Activated CD4-positive, alpha-beta memory T cell treated with anti-CD3 and anti-CD28 coated beads for 36 hours (primary cell): Measurements from ENCODE around the gene DAP. TPM values are rescaled to one million over a fixed set of nuclear protein-coding genes. Genes with fewer than 3 reads are reported as not detected.

ENCODE experiments used
- CTCF ChIA-PET: fragments of 350-600 bp; sonication (Branson Sonifier 250); formaldehyde crosslinking; loops from one replicate; lab custom pipeline; 2021; ENCODE audit warnings: antibody characterized with exemption, inconsistent platforms; lab: Charles Lee
- POLR2A ChIA-PET: fragments of 350-600 bp; sonication (Branson Sonifier 250); formaldehyde crosslinking; loops from one replicate; lab custom pipeline; 2021; ENCODE audit warnings: antibody characterized with exemption; lab: Charles Lee
- DNase-seq: peaks from one replicate; pipeline ENCODE4 v3.0.0-alpha.2; 2020
- H3K27ac Mint-ChIP-seq: one replicate; pipeline ENCODE4 v1.8.0; 2021; ENCODE audit warnings: mixed read lengths
- H3K27me3 Mint-ChIP-seq: one replicate; pipeline ENCODE4 v1.8.0; 2021; ENCODE audit warnings: mixed read lengths
- H3K36me3 Mint-ChIP-seq: one replicate; pipeline ENCODE4 v1.8.0; 2021; ENCODE audit warnings: mixed read lengths
- H3K4me1 Mint-ChIP-seq: one replicate; pipeline ENCODE4 v1.8.0; 2021; ENCODE audit warnings: low read depth, mixed read lengths
- H3K4me3 Mint-ChIP-seq: one replicate; pipeline ENCODE4 v1.8.0; 2021; ENCODE audit warnings: mild to moderate bottlenecking, mixed read lengths
- H3K9me3 Mint-ChIP-seq: one replicate; pipeline ENCODE4 v1.8.0; 2021; ENCODE audit warnings: mixed read lengths
- intact Hi-C: fragments of 100-400 bp; cut with micrococcal nuclease; formaldehyde crosslinking; loops from one replicate; pipeline ENCODE4 v1.15.1; 2023
- total RNA-seq, 2 experiments: library from RNA; stranded (reverse); gene quantifications; one replicate each; pipeline ENCODE4 v1.2.3, GENCODE V29; 2021

Gene DAP
- total RNA-seq, 2 experiments from 2014 or later = 39.0 to 39.7 TPM

GRCh38 chr5:10741661-10742060 lies 19.4 kb downstream of the DAP start:
- no peak for DNase-seq
- Mint-ChIP-seq H3K4me3 (no peak overlapping the region), H3K27me3 (no peaks in the 10 kb centered on the region), H3K9me3 (peaks cover 14% of the 10 kb centered on the region), H3K4me1 (no peaks in the 10 kb centered on the region), H3K36me3 (peaks cover 60% of the 10 kb centered on the region), H3K27ac (no peak overlapping the region)
- intact Hi-C loops = no loop called here
- ChIA-PET CTCF (interaction anchor here (1.0 kb wide), 1 partner anchor 27 kb away, joined by 3 read pairs; no protein-coding TSS in a partner anchor), POLR2A (no interaction called here)

- no peaks in the 10 kb centered on the region for H3K4me1 Mint-ChIP-seq
- no peaks in the 10 kb centered on the region for H3K27me3 Mint-ChIP-seq
- H3K4me3 Mint-ChIP-seq = no peak overlapping the region
- ChIA-PET POLR2A (no interaction called here), CTCF (interaction anchor here (1.0 kb wide), 1 partner anchor 29 kb away, joined by 3 read pairs; no protein-coding TSS in a partner anchor)
- intact Hi-C loops = no loop called here
- DNase-seq = no peak
- H3K36me3 Mint-ChIP-seq = peaks cover 51% of the 10 kb centered on the region
- no peak overlapping the region for H3K27ac Mint-ChIP-seq
- peaks cover 14% of the 10 kb centered on the region for H3K9me3 Mint-ChIP-seq
Measured at GRCh38 chr5:10740384-10740783, 20.6 kb downstream of the DAP start.

- Mint-ChIP-seq H3K27me3 (no peaks in the 10 kb centered on the region), H3K4me3 (no peak overlapping the region), H3K36me3 (peaks cover 39% of the 10 kb centered on the region), H3K27ac (no peak overlapping the region), H3K9me3 (peaks cover 14% of the 10 kb centered on the region), H3K4me1 (no peaks in the 10 kb centered on the region)
- intact Hi-C loops = no loop called here
- no peak for DNase-seq
- ChIA-PET POLR2A (no interaction called here), CTCF (no interaction called here)
Measured at GRCh38 chr5:10737880-10738279, 23.2 kb downstream of the DAP start.

GRCh38 chr5:10736808-10737207 lies 24.2 kb downstream of the DAP start:
- POLR2A ChIA-PET = no interaction called here
- intact Hi-C loops = no loop called here
- no peak for DNase-seq
- Mint-ChIP-seq H3K27ac (no peak overlapping the region), H3K36me3 (peaks cover 36% of the 10 kb centered on the region), H3K9me3 (peaks cover 14% of the 10 kb centered on the region), H3K4me3 (no peak overlapping the region), H3K4me1 (peaks cover 4% of the 10 kb centered on the region), H3K27me3 (no peaks in the 10 kb centered on the region)
- CTCF ChIA-PET = interaction anchor here (0.9 kb wide), 1 partner anchor 109 kb away, joined by 3 read pairs; no protein-coding TSS in a partner anchor

- Mint-ChIP-seq H3K27me3 (no peaks in the 10 kb centered on the region), H3K4me1 (peaks cover 4% of the 10 kb centered on the region), H3K27ac (no peak overlapping the region), H3K36me3 (peaks cover 32% of the 10 kb centered on the region), H3K4me3 (no peak overlapping the region), H3K9me3 (peaks cover 12% of the 10 kb centered on the region)
- DNase-seq = no peak
- intact Hi-C loops = no loop called here
- ChIA-PET POLR2A (no interaction called here), CTCF (interaction anchor here (0.9 kb wide), 1 partner anchor 108 kb away, joined by 3 read pairs; no protein-coding TSS in a partner anchor)
Measured at GRCh38 chr5:10736354-10736753, 24.7 kb downstream of the DAP start.

- peaks cover 9% of the 10 kb centered on the region for H3K9me3 Mint-ChIP-seq
- H3K27ac Mint-ChIP-seq = no peak overlapping the region
- intact Hi-C loops = no loop called here
- no peak overlapping the region for H3K4me3 Mint-ChIP-seq
- ChIA-PET CTCF (no interaction called here), POLR2A (no interaction called here)
- DNase-seq = no peak
- peaks cover 4% of the 10 kb centered on the region for H3K4me1 Mint-ChIP-seq
- peaks cover 26% of the 10 kb centered on the region for H3K36me3 Mint-ChIP-seq
- H3K27me3 Mint-ChIP-seq = no peaks in the 10 kb centered on the region
Measured at GRCh38 chr5:10735569-10736276, 25.3 kb downstream of the DAP start.

- Mint-ChIP-seq H3K9me3 (peaks cover 2% of the 10 kb centered on the region), H3K27me3 (no peaks in the 10 kb centered on the region), H3K36me3 (peaks cover 19% of the 10 kb centered on the region), H3K27ac (no peak overlapping the region), H3K4me3 (no peak overlapping the region), H3K4me1 (peaks cover 4% of the 10 kb centered on the region)
- intact Hi-C loops = no loop called here
- no peak for DNase-seq
- ChIA-PET POLR2A (no interaction called here), CTCF (no interaction called here)
Measured at GRCh38 chr5:10734832-10735523, 26.1 kb downstream of the DAP start.

GRCh38 chr5:10734037-10734709 lies 26.9 kb downstream of the DAP start:
- peaks cover 14% of the 10 kb centered on the region for H3K36me3 Mint-ChIP-seq
- DNase-seq = no peak
- POLR2A ChIA-PET = no interaction called here
- intact Hi-C loops = no loop called here
- no peaks in the 10 kb centered on the region for H3K9me3 Mint-ChIP-seq
- no peak overlapping the region for H3K27ac Mint-ChIP-seq
- H3K4me3 Mint-ChIP-seq = no peak overlapping the region
- CTCF ChIA-PET = no interaction called here
- no peaks in the 10 kb centered on the region for H3K27me3 Mint-ChIP-seq
- peaks cover 4% of the 10 kb centered on the region for H3K4me1 Mint-ChIP-seq

- Mint-ChIP-seq H3K27ac (no peak overlapping the region), H3K4me1 (peaks cover 4% of the 10 kb centered on the region), H3K36me3 (peaks cover 10% of the 10 kb centered on the region), H3K27me3 (no peaks in the 10 kb centered on the region), H3K9me3 (no peaks in the 10 kb centered on the region), H3K4me3 (no peak overlapping the region)
- POLR2A ChIA-PET = no interaction called here
- CTCF ChIA-PET = no interaction called here
- intact Hi-C loops = no loop called here
- DNase-seq = no peak
Measured at GRCh38 chr5:10733426-10733825, 27.6 kb downstream of the DAP start.

- Mint-ChIP-seq H3K4me3 (no peak overlapping the region), H3K27ac (no peak overlapping the region), H3K9me3 (no peaks in the 10 kb centered on the region), H3K4me1 (peaks cover 13% of the 10 kb centered on the region), H3K27me3 (no peaks in the 10 kb centered on the region), H3K36me3 (peaks cover 11% of the 10 kb centered on the region)
- ChIA-PET CTCF (interaction anchor here (1.0 kb wide), 1 partner anchor 104 kb away, joined by 3 read pairs; no protein-coding TSS in a partner anchor), POLR2A (no interaction called here)
- DNase-seq = no peak
- intact Hi-C loops = no loop called here
Measured at GRCh38 chr5:10731913-10732312, 29.1 kb downstream of the DAP start.

GRCh38 chr5:10730043-10730351 lies 31.0 kb downstream of the DAP start:
- CTCF ChIA-PET = interaction anchor here (0.8 kb wide), 1 partner anchor 28 kb away, joined by 3 read pairs; no protein-coding TSS in a partner anchor
- H3K27me3 Mint-ChIP-seq = no peaks in the 10 kb centered on the region
- H3K9me3 Mint-ChIP-seq = no peaks in the 10 kb centered on the region
- H3K4me3 Mint-ChIP-seq = no peak overlapping the region
- H3K36me3 Mint-ChIP-seq = peaks cover 17% of the 10 kb centered on the region
- peaks cover 22% of the 10 kb centered on the region for H3K4me1 Mint-ChIP-seq
- no peak for DNase-seq
- no peak overlapping the region for H3K27ac Mint-ChIP-seq
- POLR2A ChIA-PET = no interaction called here
- intact Hi-C loops = no loop called here

GRCh38 chr5:10729320-10730042 lies 31.6 kb downstream of the DAP start:
- no peak for DNase-seq
- H3K4me3 Mint-ChIP-seq = no peak overlapping the region
- H3K36me3 Mint-ChIP-seq = peaks cover 17% of the 10 kb centered on the region
- POLR2A ChIA-PET = no interaction called here
- no peak overlapping the region for H3K27ac Mint-ChIP-seq
- CTCF ChIA-PET = interaction anchor here (0.8 kb wide), 1 partner anchor 27 kb away, joined by 3 read pairs; no protein-coding TSS in a partner anchor
- intact Hi-C loops = no loop called here
- no peaks in the 10 kb centered on the region for H3K27me3 Mint-ChIP-seq
- no peaks in the 10 kb centered on the region for H3K9me3 Mint-ChIP-seq
- peaks cover 22% of the 10 kb centered on the region for H3K4me1 Mint-ChIP-seq
